Endometrial microvascular endothelial cells (primary cell): ENCODE results near the gene IL2RG. TPM values are rescaled to one million over a fixed set of nuclear protein-coding genes. Genes with fewer than 3 reads are reported as not detected.

ENCODE experiments used
- in situ Hi-C: cut with HindIII; loops from 2 replicates; pipeline ENCODE4 v1.10.0; 2017; ENCODE audit warnings: low sequenced_read_pairs, low pct_unique_long_range_greater_than_20kb; ENCODE audit errors: inconsistent ontology term
- total RNA-seq: library from RNA; depleted of rRNA; stranded (reverse); fragments of >200 nt; gene quantifications from one replicate; pipeline ENCODE4 v1.2.3, GENCODE V29; 2015; ENCODE audit errors: inconsistent ontology term

IL2RG gene
- total RNA-seq, 1 donor from 2014 or later = 4.5 TPM

GRCh38 chrX:71085900-71086299 is 25.5 kb downstream of the IL2RG start:
- in situ Hi-C loops = no loop called here

DNA sequence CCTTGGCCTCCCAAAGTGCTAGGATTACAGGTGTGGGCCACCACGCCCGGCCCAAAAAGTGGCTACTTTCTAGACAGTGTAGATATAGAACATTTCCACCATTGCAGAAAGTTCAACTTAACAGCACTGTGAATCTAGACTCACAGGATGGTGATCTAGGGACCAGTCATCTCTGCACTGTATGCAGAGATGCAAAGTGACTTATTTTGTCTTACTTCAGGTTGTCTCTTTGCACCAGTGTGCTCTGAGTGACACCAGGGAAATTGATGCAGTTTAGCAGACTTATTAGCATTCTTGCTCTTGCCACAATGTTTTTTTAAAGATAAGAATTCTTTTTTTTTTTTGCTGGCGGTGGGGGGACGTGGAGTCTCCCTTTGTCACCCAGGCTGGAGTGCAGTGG is 28.6 kb downstream of the IL2RG start:
- in situ Hi-C loops = no loop called here

DNA sequence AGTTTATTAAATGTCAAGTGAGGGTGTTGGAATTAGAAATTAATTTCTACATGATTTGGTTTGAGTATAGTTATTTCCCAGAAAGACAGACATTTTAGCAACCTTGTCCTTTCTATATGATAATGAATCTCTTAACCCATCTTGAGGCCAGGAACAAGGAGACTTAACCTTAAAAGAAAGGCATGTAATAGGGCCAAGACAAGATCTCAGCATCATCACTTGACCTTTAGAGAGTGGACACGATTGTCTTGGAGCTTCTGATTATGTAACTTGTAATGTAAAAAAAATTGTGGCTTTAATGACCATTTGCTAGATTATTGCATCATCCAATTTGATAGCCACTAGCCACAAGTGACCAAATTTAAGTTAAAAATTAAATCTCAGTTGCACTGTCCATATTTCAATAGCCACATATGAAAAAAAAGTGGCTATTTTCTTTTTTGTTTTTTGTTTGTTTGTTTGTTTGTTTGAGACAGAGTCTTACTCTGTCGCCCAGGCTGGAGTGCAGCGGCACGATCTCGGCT is 29.2 kb downstream of the IL2RG start:
- in situ Hi-C loops = no loop called here

GRCh38 chrX:71081330-71082123 is 29.9 kb downstream of the IL2RG start:
- in situ Hi-C loops = no loop called here

GRCh38 chrX:71070531-71070930 is 40.8 kb downstream of the IL2RG start:
- in situ Hi-C loops = no loop called here

DNA sequence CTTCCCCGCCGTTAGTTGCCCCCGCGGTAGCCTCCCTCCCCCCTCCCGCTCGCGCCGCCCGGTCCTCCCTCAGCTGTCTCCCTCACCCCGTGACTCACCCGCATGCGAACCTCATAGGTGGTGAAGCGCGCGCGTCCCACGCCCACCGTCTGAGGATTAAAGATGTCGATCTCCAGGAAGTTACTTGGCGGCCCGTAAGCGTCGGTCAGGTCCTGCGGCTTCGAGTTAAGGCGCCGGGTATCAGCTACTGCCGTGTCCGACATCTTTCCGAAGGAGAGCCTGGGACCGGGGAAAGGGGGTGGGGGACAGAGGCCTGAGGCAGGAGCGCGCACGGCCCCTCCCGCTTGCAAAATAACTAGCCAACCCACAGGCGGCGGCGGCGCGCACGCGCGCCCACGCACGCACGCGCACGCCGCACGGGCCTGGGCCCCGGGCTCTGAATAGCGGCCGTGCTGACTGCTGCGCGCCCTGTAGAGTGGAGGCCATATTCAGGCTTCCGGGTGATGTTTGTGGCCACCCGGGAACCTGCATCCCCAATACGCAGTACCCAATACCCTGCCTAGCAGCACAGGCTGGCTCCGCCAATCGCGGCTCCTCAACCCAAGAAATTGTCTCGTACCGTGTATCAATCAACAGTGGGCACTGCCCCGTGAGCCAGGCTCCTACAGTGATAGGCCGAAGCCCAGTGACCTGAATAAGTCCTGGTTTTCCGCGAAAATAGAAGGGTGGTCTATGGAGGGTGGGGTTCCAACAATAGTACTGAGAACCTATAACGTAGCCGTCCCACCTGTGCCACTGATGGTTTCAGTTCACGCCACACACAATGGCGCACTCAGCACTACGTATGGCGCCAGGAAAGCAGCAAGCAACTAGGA is 43.1 kb downstream of the IL2RG start, which contains the start of gene SNX12:
SNX12 (minus strand) TSS at position 291 of the 875 bp plus-strand sequence; CDS start at position 263, 28 bp downstream.
- in situ Hi-C loops = no loop called here

DNA sequence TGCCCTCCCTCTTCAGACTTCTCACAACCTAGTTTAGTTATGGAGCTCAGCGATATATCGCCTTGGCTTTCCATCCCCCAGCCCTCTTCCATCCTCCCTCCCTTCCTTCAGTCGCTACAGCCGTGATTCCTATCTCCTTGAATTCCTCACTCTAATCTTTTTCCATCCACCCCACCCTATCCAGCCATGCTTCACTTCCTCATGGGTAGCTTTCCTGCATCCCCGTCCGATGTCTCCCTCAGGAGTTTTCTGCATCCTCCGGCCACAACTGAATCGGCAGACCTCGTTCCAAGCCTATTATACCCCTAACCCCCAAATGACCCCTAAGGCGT is 43.7 kb downstream of the IL2RG start:
- in situ Hi-C loops = no loop called here

- in situ Hi-C loops = no loop called here
These were observed 44.3 kb downstream of the IL2RG start for GRCh38 chrX:71067089-71067488.

DNA sequence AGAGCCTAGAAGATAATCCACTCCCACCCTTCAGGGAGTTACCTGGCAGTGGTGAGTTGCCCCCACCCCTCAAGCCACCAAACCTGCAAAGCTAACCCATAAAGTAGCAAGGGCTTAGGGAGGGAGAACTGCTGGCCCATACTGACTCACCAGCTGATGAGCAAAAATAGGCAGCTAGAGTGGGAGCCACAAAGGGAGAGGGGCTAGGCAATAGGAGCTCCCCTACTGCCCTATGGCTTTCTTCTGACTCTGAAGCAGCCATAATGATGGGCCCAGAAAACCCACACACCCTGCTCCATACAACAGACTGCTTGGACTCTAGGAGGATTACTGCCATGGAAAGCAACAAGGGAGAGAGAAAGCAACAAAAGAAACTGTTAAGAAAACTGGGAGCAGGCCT is 51.2 kb downstream of the IL2RG start:
- in situ Hi-C loops = no loop called here

- in situ Hi-C loops = no loop called here
These were observed 53.4 kb downstream of the IL2RG start for GRCh38 chrX:71057848-71058530.

Other genes with a start within 250 kb of the IL2RG start
- gene TEX11, start 202.9 kb downstream of the IL2RG start, total RNA-seq = not detected
- gene SLC7A3, start 180.5 kb downstream of the IL2RG start, total RNA-seq = not detected
- gene SNX12, start 43.2 kb downstream of the IL2RG start, total RNA-seq = 79.9 TPM
- gene FOXO4, start 15.7 kb downstream of the IL2RG start, total RNA-seq = 2.2 TPM
- not detected for gene CXorf65, start 4.8 kb downstream of the IL2RG start, total RNA-seq
- 35.9 TPM for gene MED12, start 7.0 kb upstream of the IL2RG start, total RNA-seq
- gene NLGN3, start 33.3 kb upstream of the IL2RG start, total RNA-seq = 0.46 TPM
- not detected for gene GJB1, start 111.6 kb upstream of the IL2RG start, total RNA-seq
- gene ZMYM3, start 142.6 kb upstream of the IL2RG start, total RNA-seq = 20.3 TPM
- 383 TPM for gene NONO, start 172.1 kb upstream of the IL2RG start, total RNA-seq
- not detected for gene ITGB1BP2, start 190.2 kb upstream of the IL2RG start, total RNA-seq